HL-60 (cell line): ENCODE measurements around the gene ADRM1.

ENCODE experiments used
- DNase-seq, 2 experiments: peaks; one replicate each; pipeline ENCODE4 v3.0.0-alpha.2; 2010 to 2020; ENCODE audit warnings: low read depth in 1 of 2, low spot score in 1 of 2
- H3K27ac ChIP-seq: fragments of 250-450 bp; sonication (Bioruptor Pico); replicated peaks from 2 replicates; pipeline ENCODE4 v1.5.1; 2020; ENCODE audit warnings: mild to moderate bottlenecking, moderate library complexity
- H3K27me3 ChIP-seq: fragments of 250-450 bp; sonication (Bioruptor Pico); 2 replicates; pipeline ENCODE4 v1.5.1; 2021; ENCODE audit warnings: mild to moderate bottlenecking, moderate library complexity; ENCODE audit not compliant: insufficient read depth, poor library complexity, severe bottlenecking
- H3K4me3 ChIP-seq: replicated peaks from 2 replicates; pipeline ENCODE4 v1.5.1; 2011; ENCODE audit warnings: mild to moderate bottlenecking, control low read depth, low read length; ENCODE audit not compliant: insufficient read depth
- GABPA ChIP-seq: IDR thresholded peaks from 2 replicates; pipeline ENCODE4 v1.6.1; 2012; ENCODE audit warnings: low read depth
- POLR2AphosphoS5 ChIP-seq: IDR thresholded peaks from 2 replicates; pipeline ENCODE4 v1.6.1; 2012; ENCODE audit warnings: low read depth
- SPI1 ChIP-seq: IDR thresholded peaks from 2 replicates; pipeline ENCODE4 v1.6.1; 2012; ENCODE audit warnings: low read depth, mild to moderate bottlenecking, borderline replicate concordance
- TF ChIP-seq, protein P1 (sequence below): IDR thresholded peaks from 2 replicates; pipeline ENCODE4 v1.6.1; 2012; ENCODE audit warnings: low read depth; ENCODE audit not compliant: insufficient replicate concordance
- TF ChIP-seq, protein P2 (sequence below): IDR thresholded peaks from one replicate; pipeline ENCODE4 v1.5.1; 2011; ENCODE audit warnings: low read length, control low read depth, inconsistent platforms; ENCODE audit not compliant: insufficient read depth

Gene ADRM1

DNA sequence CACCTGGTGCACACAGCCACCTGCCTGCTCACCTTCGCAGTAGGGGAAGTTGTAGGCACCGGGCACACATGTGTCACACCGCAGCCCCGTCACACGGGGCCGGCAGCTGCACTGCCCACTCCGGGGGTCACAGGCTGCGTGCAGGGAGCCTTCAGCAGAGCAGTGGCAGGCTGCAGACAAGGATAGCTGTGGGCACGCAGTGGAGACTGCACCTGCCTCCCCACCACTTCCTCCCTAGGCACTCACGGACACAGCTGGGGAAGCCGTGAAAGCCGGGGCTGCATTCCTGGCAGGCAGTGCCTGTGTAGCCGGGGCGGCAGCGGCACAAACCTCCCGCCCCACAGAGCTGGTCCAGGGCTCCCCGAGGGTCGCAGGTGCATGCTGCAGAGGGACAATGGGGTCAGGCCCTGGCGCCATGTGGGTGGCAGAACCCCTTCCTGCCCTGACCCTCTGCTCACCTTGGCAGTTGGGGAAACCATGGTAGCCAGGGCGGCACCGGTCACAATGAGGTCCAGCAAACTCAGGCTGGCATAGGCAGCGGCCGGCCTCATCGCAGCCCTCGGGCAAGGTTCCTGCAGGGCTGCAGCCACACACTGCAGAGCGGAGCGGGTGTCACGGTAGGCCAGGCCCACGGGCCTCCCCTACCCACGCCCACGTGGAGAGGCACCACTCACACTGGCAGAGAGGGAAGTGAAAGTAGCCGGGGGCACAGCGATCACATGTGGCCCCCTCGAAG is 34.9 kb downstream of the ADRM1 start:
- no peak overlapping the region for H3K27ac ChIP-seq
- no peak overlapping the region for H3K4me3 ChIP-seq
- H3K27me3 ChIP-seq = no peaks in the 10 kb centered on the region
- peak in 1 of 2 experiments; percentile 50 for DNase-seq
- TF ChIP-seq POLR2AphosphoS5 (peak; percentile 67), SPI1 (peak; percentile 74), GABPA (no peak)
- TF ChIP-seq, protein P1, sequence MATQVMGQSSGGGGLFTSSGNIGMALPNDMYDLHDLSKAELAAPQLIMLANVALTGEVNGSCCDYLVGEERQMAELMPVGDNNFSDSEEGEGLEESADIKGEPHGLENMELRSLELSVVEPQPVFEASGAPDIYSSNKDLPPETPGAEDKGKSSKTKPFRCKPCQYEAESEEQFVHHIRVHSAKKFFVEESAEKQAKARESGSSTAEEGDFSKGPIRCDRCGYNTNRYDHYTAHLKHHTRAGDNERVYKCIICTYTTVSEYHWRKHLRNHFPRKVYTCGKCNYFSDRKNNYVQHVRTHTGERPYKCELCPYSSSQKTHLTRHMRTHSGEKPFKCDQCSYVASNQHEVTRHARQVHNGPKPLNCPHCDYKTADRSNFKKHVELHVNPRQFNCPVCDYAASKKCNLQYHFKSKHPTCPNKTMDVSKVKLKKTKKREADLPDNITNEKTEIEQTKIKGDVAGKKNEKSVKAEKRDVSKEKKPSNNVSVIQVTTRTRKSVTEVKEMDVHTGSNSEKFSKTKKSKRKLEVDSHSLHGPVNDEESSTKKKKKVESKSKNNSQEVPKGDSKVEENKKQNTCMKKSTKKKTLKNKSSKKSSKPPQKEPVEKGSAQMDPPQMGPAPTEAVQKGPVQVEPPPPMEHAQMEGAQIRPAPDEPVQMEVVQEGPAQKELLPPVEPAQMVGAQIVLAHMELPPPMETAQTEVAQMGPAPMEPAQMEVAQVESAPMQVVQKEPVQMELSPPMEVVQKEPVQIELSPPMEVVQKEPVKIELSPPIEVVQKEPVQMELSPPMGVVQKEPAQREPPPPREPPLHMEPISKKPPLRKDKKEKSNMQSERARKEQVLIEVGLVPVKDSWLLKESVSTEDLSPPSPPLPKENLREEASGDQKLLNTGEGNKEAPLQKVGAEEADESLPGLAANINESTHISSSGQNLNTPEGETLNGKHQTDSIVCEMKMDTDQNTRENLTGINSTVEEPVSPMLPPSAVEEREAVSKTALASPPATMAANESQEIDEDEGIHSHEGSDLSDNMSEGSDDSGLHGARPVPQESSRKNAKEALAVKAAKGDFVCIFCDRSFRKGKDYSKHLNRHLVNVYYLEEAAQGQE = no peak
- TF ChIP-seq, protein P2, sequence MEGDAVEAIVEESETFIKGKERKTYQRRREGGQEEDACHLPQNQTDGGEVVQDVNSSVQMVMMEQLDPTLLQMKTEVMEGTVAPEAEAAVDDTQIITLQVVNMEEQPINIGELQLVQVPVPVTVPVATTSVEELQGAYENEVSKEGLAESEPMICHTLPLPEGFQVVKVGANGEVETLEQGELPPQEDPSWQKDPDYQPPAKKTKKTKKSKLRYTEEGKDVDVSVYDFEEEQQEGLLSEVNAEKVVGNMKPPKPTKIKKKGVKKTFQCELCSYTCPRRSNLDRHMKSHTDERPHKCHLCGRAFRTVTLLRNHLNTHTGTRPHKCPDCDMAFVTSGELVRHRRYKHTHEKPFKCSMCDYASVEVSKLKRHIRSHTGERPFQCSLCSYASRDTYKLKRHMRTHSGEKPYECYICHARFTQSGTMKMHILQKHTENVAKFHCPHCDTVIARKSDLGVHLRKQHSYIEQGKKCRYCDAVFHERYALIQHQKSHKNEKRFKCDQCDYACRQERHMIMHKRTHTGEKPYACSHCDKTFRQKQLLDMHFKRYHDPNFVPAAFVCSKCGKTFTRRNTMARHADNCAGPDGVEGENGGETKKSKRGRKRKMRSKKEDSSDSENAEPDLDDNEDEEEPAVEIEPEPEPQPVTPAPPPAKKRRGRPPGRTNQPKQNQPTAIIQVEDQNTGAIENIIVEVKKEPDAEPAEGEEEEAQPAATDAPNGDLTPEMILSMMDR = no peak

GRCh38 chr20:62338294-62338620 is 35.5 kb downstream of the ADRM1 start:
- Histone ChIP-seq H3K4me3 (no peak overlapping the region), H3K27ac (no peak overlapping the region), H3K27me3 (no peaks in the 10 kb centered on the region)
- no peak for DNase-seq
- TF ChIP-seq SPI1 = no peak
- TF ChIP-seq, protein P1 = no peak
- no peak for TF ChIP-seq GABPA
- TF ChIP-seq, protein P2 = no peak
- no peak for TF ChIP-seq POLR2AphosphoS5

DNA sequence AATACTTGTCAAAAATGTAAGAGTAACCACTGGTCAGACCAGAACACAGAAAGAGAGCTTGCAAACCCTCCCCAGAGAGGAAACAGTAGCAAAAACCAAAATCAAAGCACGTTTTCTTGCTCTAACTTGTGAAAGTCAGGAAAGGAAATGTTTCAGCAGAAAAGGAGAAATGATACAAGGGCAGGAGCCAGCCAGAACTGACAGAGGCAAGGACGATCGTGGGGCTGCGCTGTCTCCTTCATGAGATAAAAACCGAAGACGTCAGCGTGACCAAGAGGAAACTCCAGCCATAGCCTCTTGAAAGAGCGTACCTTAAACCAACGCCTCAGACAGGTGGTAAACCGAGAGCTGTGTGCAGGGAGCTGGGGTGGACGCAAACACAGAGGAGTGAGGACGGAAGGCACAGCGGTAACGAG is 36.9 kb downstream of the ADRM1 start:
- DNase-seq = peak in 1 of 2 experiments; percentile 41
- TF ChIP-seq, protein P2 = no peak
- TF ChIP-seq SPI1 = no peak
- no peak for TF ChIP-seq POLR2AphosphoS5
- TF ChIP-seq, protein P1 = no peak
- no peak for TF ChIP-seq GABPA
- Histone ChIP-seq H3K4me3 (peak overlapping the region; percentile 22; the same call in 1 of the 2 replicates), H3K27me3 (no peaks in the 10 kb centered on the region), H3K27ac (no peak overlapping the region)
